Motor neuron (in vitro differentiated cells): ENCODE data around the gene TTC21A. TPM values are rescaled to one million over a fixed set of nuclear protein-coding genes. Genes with fewer than 3 reads are reported as not detected.

Source experiments
- ATAC-seq, 8 experiments: fragments of 200-7000 bp; cut with Tn5 transposase; replicated peaks in 6 of 8; 2 replicates each; pipeline ENCODE4 v1.8.0; 2021; ENCODE audit warnings: mild to moderate bottlenecking in 8 of 8, moderate library complexity in 8 of 8
- H3K27ac ChIP-seq, 2 donors: fragments of 250-450 bp; sonication (Bioruptor Pico); 2 replicates each; pipeline ENCODE4 v1.9.0; 2021; ENCODE audit warnings: antibody characterized with exemption in 2 of 2, mild to moderate bottlenecking in 2 of 2, moderate library complexity in 1 of 2
- H3K4me1 ChIP-seq, 2 donors: fragments of 250-450 bp; sonication (Bioruptor Pico); replicated peaks in 1 of 2; 2 replicates each; pipeline ENCODE4 v1.6.1; 2021; ENCODE audit warnings: antibody characterized with exemption in 2 of 2, mild to moderate bottlenecking in 2 of 2, moderate library complexity in 1 of 2
- H3K4me3 ChIP-seq, 5 donors: fragments of 250-450 bp; sonication (Bioruptor Pico); 2 replicates each; pipeline ENCODE4 v1.9.0; 2021; ENCODE audit warnings: antibody characterized with exemption in 5 of 5, mild to moderate bottlenecking in 5 of 5, moderate library complexity in 4 of 5
- WGBS, 10 experiments: fragments of 450-650 bp; shearing (Covaris generic); methylation state at CpG; one replicate each; pipeline ENCODE4 v1.0.0; 2022; 5-methylcytosine and 5-hydroxymethylcytosine counted together
- in situ Hi-C, 9 experiments: fragments of 400-800 bp; cut with MboI; loops; one replicate each; pipeline ENCODE4 v1.15.0; 2021; ENCODE audit warnings: low sequenced_read_pairs in 9 of 9, low pct_unique_long_range_greater_than_20kb in 2 of 9; ENCODE audit not compliant: unreplicated experiment in 9 of 9
- total RNA-seq, 8 experiments: library from RNA; unstranded; fragments of 300-600 nt; gene quantifications; 2 replicates each; pipeline versions ENCODE4 v1.2.3 to v1.2.4, GENCODE V29; 2022

TTC21A gene
- total RNA-seq, 8 experiments from 2014 or later = 1.6 to 7.7 (median 5.1) TPM

GRCh38 chr3:39186692-39187151 lies 79.2 kb downstream of the TTC21A start:
- WGBS, 10 experiments = 80 to 100% (median 91%) methylated on average over 1 to 2 of the region's 11 CpGs; no CpG with 5 or more reads in 6 of the 10 experiments
- Histone ChIP-seq H3K27ac (no peak overlapping the region), H3K4me1 (peaks cover 9 to 13% of the 10 kb centered on the region in 2 donors), H3K4me3 (no peak overlapping the region)
- in situ Hi-C loops = no loop called here
- ATAC-seq = no peak

- no peak for ATAC-seq
- in situ Hi-C loops = no loop called here
These were observed 80.1 kb downstream of the TTC21A start for GRCh38 chr3:39187372-39188155.

More at GRCh38 chr3:39187372-39188155, 80.1 kb downstream of the TTC21A start:
- WGBS, 10 experiments = 60 to 94% (median 79%) methylated on average over 1 to 9 of the region's 23 CpGs; no CpG with 5 or more reads in 2 of the 10 experiments
- H3K27ac ChIP-seq = no peak overlapping the region
- peaks cover 9 to 11% of the 10 kb centered on the region in 2 donors for H3K4me1 ChIP-seq
- H3K4me3 ChIP-seq = no peak overlapping the region

Other genes starting within 250 kb of the TTC21A start
- 1 to 10 TPM in 1 of 8 experiments, under 1 TPM in 7; 0.27 to 1.2 (median 0.46) TPM for gene SCN11A, start 55.7 kb upstream of the TTC21A start, total RNA-seq
- 10 to 100 TPM; 35.3 to 66.0 (median 51.9) TPM for gene WDR48, start 55.7 kb upstream of the TTC21A start, total RNA-seq
- gene GORASP1, start 53 bp upstream of the TTC21A start, total RNA-seq = 10 to 100 TPM; 25.9 to 67.3 (median 38.2) TPM
- 10 to 100 TPM in 1 of 8 experiments, 1 to 10 TPM in 7; 1.4 to 31.9 (median 4.0) TPM for gene CSRNP1, start 45.9 kb downstream of the TTC21A start, total RNA-seq
- gene XIRP1, start 84.9 kb downstream of the TTC21A start, total RNA-seq = under 1 TPM; 0.05 to 0.66 (median 0.15) TPM
- gene CX3CR1, start 172.4 kb downstream of the TTC21A start, total RNA-seq = under 1 TPM in 6 of 8 experiments, not detected in 2; 0.08 to 0.40 (median 0.19) TPM
- gene CCR8, start 222.0 kb downstream of the TTC21A start, total RNA-seq = under 1 TPM in 2 of 8 experiments, not detected in 6; 0.27 to 0.35 TPM